Urothelium cell line (cell line): ENCODE data around the gene CKAP2L.

ENCODE experiments used
- DNase-seq: peaks from one replicate; pipeline ENCODE4 v3.0.0; 2011; ENCODE audit warnings: low spot score, mixed read lengths
- FAIRE-seq: peaks from 2 replicates; lab custom pipeline; 2011; peaks lifted over from hg19 to GRCh38; lab: Jason Lieb, UNC

CKAP2L gene

GRCh38 chr2:112793449-112793978, 29.1 kb upstream of the CKAP2L start:
- no peak for DNase-seq
- no peak for FAIRE-seq

GRCh38 chr2:112792419-112792818, 28.0 kb upstream of the CKAP2L start:
- DNase-seq (no peak), FAIRE-seq (no peak)

GRCh38 chr2:112791693-112792230, 27.4 kb upstream of the CKAP2L start:
- FAIRE-seq = no peak
- no peak for DNase-seq

GRCh38 chr2:112791019-112791418, 26.6 kb upstream of the CKAP2L start:
- no peak for DNase-seq
- FAIRE-seq = no peak

GRCh38 chr2:112790305-112790704, 25.9 kb upstream of the CKAP2L start:
- FAIRE-seq = no peak
- DNase-seq = no peak

- FAIRE-seq (no peak), DNase-seq (no peak)
Observed at GRCh38 chr2:112789186-112789585, 24.8 kb upstream of the CKAP2L start.

- DNase-seq (no peak), FAIRE-seq (no peak)
Observed at GRCh38 chr2:112788653-112789052, 24.2 kb upstream of the CKAP2L start.

- DNase-seq = no peak
- no peak for FAIRE-seq
Observed at GRCh38 chr2:112787729-112788393, 23.5 kb upstream of the CKAP2L start.

- FAIRE-seq (no peak), DNase-seq (peak; percentile 44)
Observed at GRCh38 chr2:112787294-112787693, 22.9 kb upstream of the CKAP2L start.

GRCh38 chr2:112784199-112785189, 20.1 kb upstream of the CKAP2L start, which contains the start of gene IL1A:
TSS of gene IL1A (minus strand) at chr2:112784493. CDS start at chr2:112783770, 723 bp downstream.
- FAIRE-seq = peak; percentile 87
- peak; percentile 75 for DNase-seq

- DNase-seq (no peak), FAIRE-seq (no peak)
Observed at GRCh38 chr2:112783187-112783714, 18.8 kb upstream of the CKAP2L start.

- DNase-seq (no peak), FAIRE-seq (no peak)
Observed at GRCh38 chr2:112782234-112782799, 17.9 kb upstream of the CKAP2L start.

- DNase-seq = no peak
Observed at GRCh38 chr2:112779598-112779997, 15.2 kb upstream of the CKAP2L start.

GRCh38 chr2:112777036-112777435, 12.6 kb upstream of the CKAP2L start:
- DNase-seq (no peak), FAIRE-seq (no peak)

More at GRCh38 chr2:112779598-112779997, 15.2 kb upstream of the CKAP2L start:
- no peak for FAIRE-seq

- FAIRE-seq = no peak
Observed at GRCh38 chr2:112776113-112776512, 11.7 kb upstream of the CKAP2L start.

GRCh38 chr2:112774536-112775285, 10.3 kb upstream of the CKAP2L start:
- DNase-seq = no peak
- peak; percentile 58 for FAIRE-seq

More at GRCh38 chr2:112776113-112776512, 11.7 kb upstream of the CKAP2L start:
- no peak for DNase-seq

GRCh38 chr2:112773556-112773955, 9.1 kb upstream of the CKAP2L start:
- FAIRE-seq = no peak
- DNase-seq = no peak

- DNase-seq (no peak), FAIRE-seq (no peak)
Observed at GRCh38 chr2:112772911-112773475, 8.6 kb upstream of the CKAP2L start.

- DNase-seq (no peak), FAIRE-seq (no peak)
Observed at GRCh38 chr2:112772322-112772721, 7.9 kb upstream of the CKAP2L start.
